ENCODE data around the gene IGLL1. TPM values are rescaled to one million over a fixed set of nuclear protein-coding genes. Genes with fewer than 3 reads are reported as not detected.
"Not testable (repeated sequence)": the region's sequence is repeated elsewhere in the genome, so short reads cannot be mapped to it uniquely, and the experiment has no call there.

Gene IGLL1
- total RNA-seq, 2 donors from 2014 or later = not detected

DNA sequence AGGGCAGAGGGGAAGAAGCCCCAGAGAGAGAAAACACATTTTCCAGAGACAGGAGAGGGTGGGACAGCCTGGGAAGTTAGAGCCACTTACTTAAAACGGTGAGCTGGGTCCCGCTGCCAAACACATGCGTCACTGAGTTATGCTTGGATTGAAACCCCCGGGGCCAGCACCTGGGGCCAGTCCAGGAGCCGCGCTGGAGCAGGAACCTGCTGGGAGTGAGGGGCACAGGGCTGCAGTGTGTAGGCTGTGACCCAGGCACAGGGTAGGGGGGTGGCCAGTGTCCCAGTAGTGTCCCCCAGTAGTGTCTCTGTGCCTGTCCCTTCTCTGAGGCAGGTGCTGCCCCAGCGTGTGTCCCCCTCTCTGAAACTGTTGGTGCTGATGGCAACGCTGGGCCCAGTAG is 5.2 kb downstream of the IGLL1 start:
- intact Hi-C loops (cut with DNase I) = no loop called here
- ATAC-seq (no peak), DNase-seq (no peak)

DNA sequence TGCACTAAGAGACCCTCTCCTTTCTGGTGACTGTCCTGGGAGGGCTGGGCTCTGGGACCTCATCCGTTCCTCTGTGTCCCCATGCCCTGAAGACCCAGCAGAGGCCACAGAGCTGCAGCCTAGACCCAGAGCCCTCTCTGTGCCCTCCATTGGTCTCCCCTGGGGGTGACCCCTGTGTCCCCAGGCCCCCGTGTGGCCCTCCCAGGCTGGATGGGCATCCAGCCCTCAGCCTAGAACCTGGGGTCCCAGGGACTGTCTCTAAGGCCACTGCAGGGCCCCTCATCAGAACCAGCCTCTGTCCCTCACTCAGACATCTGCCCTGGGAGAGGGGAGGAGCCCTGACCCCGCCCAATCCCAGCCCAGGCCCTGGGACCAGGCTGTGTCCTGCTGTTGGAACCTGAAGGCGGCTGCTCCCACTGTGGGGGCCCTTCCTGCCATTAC is 5.7 kb downstream of the IGLL1 start:
- H3K27ac ChIP-seq = no peak overlapping the region
- TF ChIP-seq, protein P1, sequence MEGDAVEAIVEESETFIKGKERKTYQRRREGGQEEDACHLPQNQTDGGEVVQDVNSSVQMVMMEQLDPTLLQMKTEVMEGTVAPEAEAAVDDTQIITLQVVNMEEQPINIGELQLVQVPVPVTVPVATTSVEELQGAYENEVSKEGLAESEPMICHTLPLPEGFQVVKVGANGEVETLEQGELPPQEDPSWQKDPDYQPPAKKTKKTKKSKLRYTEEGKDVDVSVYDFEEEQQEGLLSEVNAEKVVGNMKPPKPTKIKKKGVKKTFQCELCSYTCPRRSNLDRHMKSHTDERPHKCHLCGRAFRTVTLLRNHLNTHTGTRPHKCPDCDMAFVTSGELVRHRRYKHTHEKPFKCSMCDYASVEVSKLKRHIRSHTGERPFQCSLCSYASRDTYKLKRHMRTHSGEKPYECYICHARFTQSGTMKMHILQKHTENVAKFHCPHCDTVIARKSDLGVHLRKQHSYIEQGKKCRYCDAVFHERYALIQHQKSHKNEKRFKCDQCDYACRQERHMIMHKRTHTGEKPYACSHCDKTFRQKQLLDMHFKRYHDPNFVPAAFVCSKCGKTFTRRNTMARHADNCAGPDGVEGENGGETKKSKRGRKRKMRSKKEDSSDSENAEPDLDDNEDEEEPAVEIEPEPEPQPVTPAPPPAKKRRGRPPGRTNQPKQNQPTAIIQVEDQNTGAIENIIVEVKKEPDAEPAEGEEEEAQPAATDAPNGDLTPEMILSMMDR (IDR thresholded peaks at IDR 0.05) = no peak
- no peak for TF ChIP-seq POLR2A (IDR thresholded peaks at IDR 0.05)
- intact Hi-C loops (cut with DNase I) = no loop called here
- H3K4me3 ChIP-seq = no peak overlapping the region
- H3K36me3 ChIP-seq (replicated peaks in 1 of 2; ENCODE audit: insufficient read depth in 1 of 2, low read depth in 2 of 2) = no peaks in the 10 kb centered on the region
- no peaks in the 10 kb centered on the region for H3K4me1 ChIP-seq
- DNase-seq = no peak
- ATAC-seq = no peak
- WGBS, 2 donors = 67 to 75% methylated on average over 1 to 4 of the region's 4 CpGs
- H3K9me3 ChIP-seq = no peaks in the 10 kb centered on the region
- no peaks in the 10 kb centered on the region for H3K27me3 ChIP-seq

More for the DNA sequence above, 5.2 kb downstream of the IGLL1 start:
- Histone ChIP-seq H3K27ac (no peak overlapping the region), H3K36me3 (replicated peaks in 1 of 2; ENCODE audit: insufficient read depth in 1 of 2, low read depth in 2 of 2) (no peaks in the 10 kb centered on the region), H3K9me3 (no peaks in the 10 kb centered on the region), H3K27me3 (no peaks in the 10 kb centered on the region), H3K4me3 (no peak overlapping the region), H3K4me1 (no peaks in the 10 kb centered on the region)
- WGBS, 2 donors = 76 to 91% methylated on average over 6 to 7 of the region's 8 CpGs
- no peak for TF ChIP-seq POLR2A (IDR thresholded peaks at IDR 0.05)
- TF ChIP-seq, protein P1 (IDR thresholded peaks at IDR 0.05) = no peak

DNA sequence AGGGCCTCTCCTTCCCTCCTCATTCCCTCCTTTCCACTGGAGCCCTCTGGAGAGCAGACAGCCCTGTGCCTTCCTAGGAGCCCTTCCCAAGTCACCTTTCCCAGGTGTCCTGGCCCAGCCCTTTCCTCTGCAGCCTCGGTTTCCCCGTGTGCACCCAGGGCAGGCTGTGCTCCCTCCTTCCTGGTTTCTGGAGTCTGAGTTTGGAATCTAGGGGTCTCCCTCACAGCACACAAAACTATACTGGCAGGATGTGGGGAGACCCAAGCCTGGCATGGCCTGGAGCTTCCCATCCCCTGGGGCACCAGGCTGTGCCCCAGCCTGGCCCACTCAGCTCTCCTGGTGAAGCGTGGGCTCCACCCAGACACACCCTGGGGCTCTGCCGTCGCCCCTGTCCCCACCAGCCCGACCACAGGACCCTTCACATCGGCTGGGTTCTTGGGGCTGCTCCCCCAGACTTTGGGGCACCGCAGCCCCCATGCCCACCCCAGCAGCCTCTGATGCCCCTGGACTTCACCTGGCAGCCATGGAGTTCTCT is 6.3 kb downstream of the IGLL1 start:
- H3K4me3 ChIP-seq; H3K4me1 ChIP-seq; H3K27me3 ChIP-seq; H3K36me3 ChIP-seq (replicated peaks in 1 of 2; ENCODE audit: insufficient read depth in 1 of 2, low read depth in 2 of 2); H3K27ac ChIP-seq; H3K9me3 ChIP-seq; intact Hi-C loops (cut with DNase I); DNase-seq; ATAC-seq: not testable (repeated sequence)
- WGBS, 2 donors = 30 to 60% methylated on average over 2 to 8 of the region's 8 CpGs

DNA sequence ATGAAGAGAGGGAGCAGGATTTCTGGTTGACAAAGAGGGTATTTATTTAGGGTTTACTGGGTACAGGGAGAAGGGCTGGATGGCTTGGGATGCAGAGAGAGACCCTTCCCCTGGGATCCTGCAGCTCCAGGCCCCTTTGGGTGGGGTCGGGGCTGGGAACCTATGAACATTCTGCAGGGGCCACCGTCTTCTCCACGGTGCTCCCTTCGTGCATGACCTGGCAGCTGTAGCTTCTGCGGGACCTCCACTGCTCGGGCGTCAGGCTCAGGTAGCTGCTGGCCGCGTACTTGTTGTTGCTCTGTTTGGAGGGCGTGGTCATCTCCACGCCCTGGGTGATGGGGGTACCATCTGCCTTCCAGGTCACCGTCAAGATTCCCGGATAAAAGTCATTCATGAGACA is 7.0 kb downstream of the IGLL1 start:
- H3K27me3 ChIP-seq; H3K4me1 ChIP-seq; H3K36me3 ChIP-seq (replicated peaks in 1 of 2; ENCODE audit: insufficient read depth in 1 of 2, low read depth in 2 of 2); H3K9me3 ChIP-seq; H3K27ac ChIP-seq; DNase-seq; H3K4me3 ChIP-seq; ATAC-seq; intact Hi-C loops (cut with DNase I): not testable (repeated sequence)
- WGBS, 2 donors = 69 to 83% methylated on average over 4 to 13 of the region's 13 CpGs

DNA sequence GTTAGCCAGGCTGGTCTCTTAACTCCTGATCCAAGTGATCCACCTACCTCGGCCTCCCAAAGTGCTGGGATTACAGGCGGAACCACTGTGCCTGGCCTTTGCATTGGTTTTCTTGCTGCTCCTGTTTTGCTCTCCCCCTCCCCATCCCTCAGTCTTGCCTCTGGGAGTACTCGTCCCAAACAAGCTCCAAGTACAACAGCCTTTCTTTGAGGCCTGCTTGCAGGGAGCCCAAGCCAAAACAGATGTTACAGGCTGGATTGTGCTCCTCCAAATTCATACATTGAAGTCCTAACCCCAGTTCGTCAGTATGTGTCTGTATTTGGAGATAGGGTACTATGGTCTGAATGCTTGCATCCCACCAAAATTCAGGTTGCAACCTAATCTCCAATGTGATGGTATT is 8.6 kb downstream of the IGLL1 start:
- DNase-seq = no peak
- 77 to 81% methylated on average over 4 of the region's 4 CpGs for WGBS, 2 donors
- H3K4me3 ChIP-seq = no peak overlapping the region

More for the DNA sequence above, 8.6 kb downstream of the IGLL1 start:
- no peaks in the 10 kb centered on the region for H3K36me3 ChIP-seq (replicated peaks in 1 of 2; ENCODE audit: insufficient read depth in 1 of 2, low read depth in 2 of 2)
- ATAC-seq = no peak
- H3K27ac ChIP-seq = no peak overlapping the region
- TF ChIP-seq, protein P1 (IDR thresholded peaks at IDR 0.05) = no peak
- no peak for TF ChIP-seq POLR2A (IDR thresholded peaks at IDR 0.05)
- peaks cover 12% of the 10 kb centered on the region for H3K4me1 ChIP-seq
- H3K9me3 ChIP-seq = no peaks in the 10 kb centered on the region
- intact Hi-C loops (cut with DNase I) = no loop called here
- no peaks in the 10 kb centered on the region for H3K27me3 ChIP-seq
